Retina (tissue), 1 donor: ENCODE data around the gene NECAP2.
"Not testable (repeated sequence)": the region's sequence is repeated elsewhere in the genome, so short reads cannot be mapped to it uniquely, and the experiment has no call there.

Experiments
- DNase-seq: peaks from one replicate; pipeline ENCODE4 v3.0.0-alpha.2; 2016

The NECAP2 gene

GRCh38 chr1:16430606-16431005, 9.9 kb upstream of the NECAP2 start:
- DNase-seq, result no peak

- DNase-seq, result no peak
Measured at GRCh38 chr1:16433030-16433429, 7.5 kb upstream of the NECAP2 start.

GRCh38 chr1:16434007-16434406, 6.5 kb upstream of the NECAP2 start:
- no peak for DNase-seq

GRCh38 chr1:16434501-16434900, 6.0 kb upstream of the NECAP2 start:
- no peak for DNase-seq

GRCh38 chr1:16436946-16437474, 3.5 kb upstream of the NECAP2 start, which contains the start of gene SPATA21:
SPATA21 (minus strand) TSS chr1:16437424; CDS start chr1:16431371, 6,053 bp downstream.
- DNase-seq, result no peak

GRCh38 chr1:16438516-16438915, 2.0 kb upstream of the NECAP2 start:
- no peak for DNase-seq

- DNase-seq, result no peak
Measured at GRCh38 chr1:16438924-16439323, 1.6 kb upstream of the NECAP2 start.

GRCh38 chr1:16440131-16440469, 424 bp upstream of the NECAP2 start:
- DNase-seq, result no peak

GRCh38 chr1:16441282-16441665, 750 bp downstream of the NECAP2 start:
- DNase-seq, result no peak

GRCh38 chr1:16442265-16442664, 1.7 kb downstream of the NECAP2 start:
- no peak for DNase-seq

GRCh38 chr1:16442941-16443340, 2.4 kb downstream of the NECAP2 start:
- no peak for DNase-seq

GRCh38 chr1:16443975-16444770, 3.6 kb downstream of the NECAP2 start:
- no peak for DNase-seq

GRCh38 chr1:16445052-16445451, 4.5 kb downstream of the NECAP2 start:
- DNase-seq, result no peak

- no peak for DNase-seq
Measured at GRCh38 chr1:16446116-16446515, 5.6 kb downstream of the NECAP2 start.

GRCh38 chr1:16447641-16448040, 7.1 kb downstream of the NECAP2 start:
- DNase-seq, result no peak

- DNase-seq, result no peak
Measured at GRCh38 chr1:16449065-16449464, 8.5 kb downstream of the NECAP2 start.

GRCh38 chr1:16449666-16450065, 9.1 kb downstream of the NECAP2 start:
- no peak for DNase-seq

- DNase-seq, result no peak
Measured at GRCh38 chr1:16450863-16451481, 10.4 kb downstream of the NECAP2 start.

GRCh38 chr1:16451841-16452528, 11.5 kb downstream of the NECAP2 start:
- no peak for DNase-seq

GRCh38 chr1:16454909-16455308, 14.4 kb downstream of the NECAP2 start:
- not testable (repeated sequence) for DNase-seq

GRCh38 chr1:16456151-16456550, 15.6 kb downstream of the NECAP2 start:
- DNase-seq, result not testable (repeated sequence)

- DNase-seq, result no peak
Measured at GRCh38 chr1:16458831-16459230, 18.3 kb downstream of the NECAP2 start.

GRCh38 chr1:16459352-16459925, 18.9 kb downstream of the NECAP2 start:
- no peak for DNase-seq
